Tibial nerve (tissue), 4 donors: ENCODE data around the gene UGT2A2. TPM values are rescaled to one million over a fixed set of nuclear protein-coding genes. Genes with fewer than 3 reads are reported as not detected.

Experiments used
- DNase-seq, 2 donors: peaks; one replicate each; pipeline ENCODE4 v3.0.0-alpha.2; 2019; ENCODE audit warnings: low spot score in 2 of 2
- H3K27ac ChIP-seq, 4 donors: fragments of 200-600 bp; sonication (generic) in 3 of 4; one replicate each; pipeline ENCODE4 v1.5.1; 2017 to 2019; ENCODE audit warnings: mild to moderate bottlenecking in 1 of 4
- H3K27me3 ChIP-seq, 2 donors: fragments of 200-600 bp; sonication (generic) in 1 of 2; one replicate each; pipeline versions ENCODE4 v1.5.1 to v1.6.0; 2017 to 2019
- H3K36me3 ChIP-seq, 3 donors: fragments of 200-600 bp; sonication (generic); one replicate each; pipeline ENCODE4 v1.5.1; 2018 to 2019
- H3K4me1 ChIP-seq, 4 donors: fragments of 200-600 bp; sonication (generic) in 3 of 4; one replicate each; pipeline ENCODE4 v1.5.1; 2017 to 2019
- H3K4me3 ChIP-seq, 4 donors: fragments of 200-600 bp; sonication (generic) in 3 of 4; one replicate each; pipeline ENCODE4 v1.5.1; 2017 to 2019; ENCODE audit warnings: mild to moderate bottlenecking in 1 of 4, moderate library complexity in 1 of 4
- H3K9me3 ChIP-seq, 4 donors: fragments of 200-600 bp; sonication (generic) in 3 of 4; one replicate each; pipeline ENCODE4 v1.5.1; 2017 to 2019
- CTCF ChIP-seq, 5 experiments: fragments of 200-600 bp in 3 of 5; fragments of 450-650 bp in 2 of 5; sonication (generic) in 3 of 5; IDR thresholded peaks; one replicate each; pipeline ENCODE4 v1.5.1; 2016 to 2019; ENCODE audit warnings: antibody characterized with exemption in 5 of 5, mild to moderate bottlenecking in 3 of 5, moderate library complexity in 2 of 5
- EP300 ChIP-seq, 2 donors: sonication (generic); formaldehyde crosslinking; IDR thresholded peaks; one replicate each; pipeline ENCODE4 v1.6.1; 2017; ENCODE audit warnings: antibody characterized with exemption in 2 of 2, mild to moderate bottlenecking in 1 of 2
- POLR2A ChIP-seq, 2 donors: fragments of 450-650 bp; IDR thresholded peaks; one replicate each; pipeline ENCODE4 v1.6.1; 2017; ENCODE audit warnings: antibody characterized with exemption in 2 of 2, mild to moderate bottlenecking in 2 of 2, moderate library complexity in 2 of 2
- WGBS, 2 donors: methylation state at CpG; one replicate each; pipeline ENCODE4 v1.1.5; 2018; 5-methylcytosine and 5-hydroxymethylcytosine counted together
- total RNA-seq, 4 donors: library from RNA; depleted of rRNA; stranded (reverse); fragments of >200 nt; gene quantifications; one replicate each; pipeline ENCODE4 v1.1.0, GENCODE V29; 2016

The UGT2A2 gene
- total RNA-seq, 4 donors from 2014 or later, result not detected

GRCh38 chr4:69656653-69657158 is 17.3 kb upstream of the UGT2A2 start:
- WGBS, 2 donors, result 70 to 72% methylated on average over 6 of the region's 6 CpGs
- TF ChIP-seq POLR2A (IDR thresholded peaks at IDR 0.05) (no peak), CTCF (IDR thresholded peaks at IDR 0.05) (no peak), EP300 (IDR thresholded peaks at IDR 0.05) (no peak)

GRCh38 chr4:69653147-69653546 is 13.7 kb upstream of the UGT2A2 start, which contains the start of gene UGT2A1:
Gene UGT2A1 (minus strand): TSS chr4:69653247. CDS start chr4:69647644, 5,603 bp downstream.
- no peaks in the 10 kb centered on the region for H3K9me3 ChIP-seq
- 80 to 84% methylated on average over 1 of the region's 1 CpG for WGBS, 2 donors
- H3K27me3 ChIP-seq, result no peaks in the 10 kb centered on the region
- no peak within 1 kb of the TSS for H3K27ac ChIP-seq
- DNase-seq, result no peak
- H3K36me3 ChIP-seq, result no peaks in the 10 kb centered on the region
- H3K4me1 ChIP-seq, result no peaks in the 10 kb centered on the region
- TF ChIP-seq POLR2A (IDR thresholded peaks at IDR 0.05) (no peak), EP300 (IDR thresholded peaks at IDR 0.05) (no peak), CTCF (IDR thresholded peaks at IDR 0.05) (no peak)
- H3K4me3 ChIP-seq, result no peak within 1 kb of the TSS

More at GRCh38 chr4:69656653-69657158, 17.3 kb upstream of the UGT2A2 start:
- no peaks in the 10 kb centered on the region for H3K27me3 ChIP-seq
- no peak overlapping the region for H3K27ac ChIP-seq
- H3K9me3 ChIP-seq, result no peaks in the 10 kb centered on the region
- H3K36me3 ChIP-seq, result no peaks in the 10 kb centered on the region
- no peak overlapping the region for H3K4me3 ChIP-seq
- H3K4me1 ChIP-seq, result no peaks in the 10 kb centered on the region
- DNase-seq, result no peak

GRCh38 chr4:69650872-69651271 is 11.4 kb upstream of the UGT2A2 start:
- 53 to 87% methylated on average over 3 of the region's 3 CpGs for WGBS, 2 donors
- TF ChIP-seq EP300 (IDR thresholded peaks at IDR 0.05) (no peak), POLR2A (IDR thresholded peaks at IDR 0.05) (no peak), CTCF (IDR thresholded peaks at IDR 0.05) (no peak)

GRCh38 chr4:69649629-69650028 is 10.2 kb upstream of the UGT2A2 start:
- no peaks in the 10 kb centered on the region for H3K4me1 ChIP-seq
- no peaks in the 10 kb centered on the region for H3K27me3 ChIP-seq
- H3K4me3 ChIP-seq, result no peak overlapping the region
- no peak for DNase-seq
- no peak overlapping the region for H3K27ac ChIP-seq
- 83 to 88% methylated on average over 2 of the region's 2 CpGs for WGBS, 2 donors
- H3K9me3 ChIP-seq, result no peaks in the 10 kb centered on the region
- no peaks in the 10 kb centered on the region for H3K36me3 ChIP-seq
- no peak for TF ChIP-seq POLR2A (IDR thresholded peaks at IDR 0.05)
- TF ChIP-seq CTCF (IDR thresholded peaks at IDR 0.05), result no peak
- no peak for TF ChIP-seq EP300 (IDR thresholded peaks at IDR 0.05)

More at GRCh38 chr4:69650872-69651271, 11.4 kb upstream of the UGT2A2 start:
- no peak for DNase-seq
- Histone ChIP-seq H3K4me3 (no peak overlapping the region), H3K27me3 (no peaks in the 10 kb centered on the region), H3K36me3 (no peaks in the 10 kb centered on the region), H3K9me3 (no peaks in the 10 kb centered on the region), H3K4me1 (no peaks in the 10 kb centered on the region), H3K27ac (no peak overlapping the region)

- no peaks in the 10 kb centered on the region for H3K27me3 ChIP-seq
- H3K4me3 ChIP-seq, result no peak overlapping the region
- no peak for DNase-seq
- no peak overlapping the region for H3K27ac ChIP-seq
- no peaks in the 10 kb centered on the region for H3K4me1 ChIP-seq
- TF ChIP-seq CTCF (IDR thresholded peaks at IDR 0.05), result no peak
- TF ChIP-seq EP300 (IDR thresholded peaks at IDR 0.05), result no peak
- TF ChIP-seq POLR2A (IDR thresholded peaks at IDR 0.05), result no peak
- no peaks in the 10 kb centered on the region for H3K36me3 ChIP-seq
- 37 to 47% methylated on average over 1 of the region's 1 CpG for WGBS, 2 donors
- no peaks in the 10 kb centered on the region for H3K9me3 ChIP-seq
Observed at GRCh38 chr4:69649207-69649606, 9.8 kb upstream of the UGT2A2 start.
